ENCODE measurements around the gene SMAD2.

GRCh38 chr18:47930931-47931717 is 665 bp upstream of the SMAD2 start:
- no peak for TF ChIP-seq CTBP1 (IDR thresholded peaks at IDR 0.05; ENCODE audit: borderline replicate concordance)
- no peak for TF ChIP-seq SP1 (IDR thresholded peaks at IDR 0.05)
- TF ChIP-seq BHLHE40 (IDR thresholded peaks at IDR 0.05; ENCODE audit: borderline replicate concordance), result no peak
- no peak for TF ChIP-seq ELF4 (IDR thresholded peaks at IDR 0.05)
- no peak for TF ChIP-seq FOXK2 (IDR thresholded peaks at IDR 0.05)
- TF ChIP-seq NFRKB (IDR thresholded peaks at IDR 0.05), result no peak
- TF ChIP-seq FOXA1 (IDR thresholded peaks at IDR 0.05), result no peak
- TF ChIP-seq SUZ12 (IDR thresholded peaks at IDR 0.05), result no peak
- no peak for TF ChIP-seq TARDBP (IDR thresholded peaks at IDR 0.05)
- TF ChIP-seq HDGF (IDR thresholded peaks at IDR 0.05; ENCODE audit: borderline replicate concordance), result no peak
- TF ChIP-seq, protein P1, sequence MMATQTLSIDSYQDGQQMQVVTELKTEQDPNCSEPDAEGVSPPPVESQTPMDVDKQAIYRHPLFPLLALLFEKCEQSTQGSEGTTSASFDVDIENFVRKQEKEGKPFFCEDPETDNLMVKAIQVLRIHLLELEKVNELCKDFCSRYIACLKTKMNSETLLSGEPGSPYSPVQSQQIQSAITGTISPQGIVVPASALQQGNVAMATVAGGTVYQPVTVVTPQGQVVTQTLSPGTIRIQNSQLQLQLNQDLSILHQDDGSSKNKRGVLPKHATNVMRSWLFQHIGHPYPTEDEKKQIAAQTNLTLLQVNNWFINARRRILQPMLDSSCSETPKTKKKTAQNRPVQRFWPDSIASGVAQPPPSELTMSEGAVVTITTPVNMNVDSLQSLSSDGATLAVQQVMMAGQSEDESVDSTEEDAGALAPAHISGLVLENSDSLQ (IDR thresholded peaks at IDR 0.05), result peak; percentile 97
- no peak for TF ChIP-seq FOXM1 (IDR thresholded peaks at IDR 0.05; ENCODE audit: borderline replicate concordance)

Data from HEK293T (cell line).